Ectodermal cell (in vitro differentiated cells): ENCODE results near the gene CFAP70. TPM values are rescaled to one million over a fixed set of nuclear protein-coding genes. Genes with fewer than 3 reads are reported as not detected.
A peak's percentile ranks its signal among the peaks of the same experiment; 100 is the strongest.
"Not testable (repeated sequence)": the region's sequence is repeated elsewhere in the genome, so short reads cannot be mapped to it uniquely, and the experiment has no call there.

ENCODE experiments used
- H3K27ac ChIP-seq: 2 replicates; pipeline ENCODE4 v1.7.0; 2013; ENCODE audit warnings: mild to moderate bottlenecking, low read depth, low read length; ENCODE audit not compliant: insufficient read depth, poor library complexity, severe bottlenecking
- H3K27me3 ChIP-seq: 2 replicates; pipeline ENCODE4 v1.7.0; 2013; ENCODE audit warnings: mild to moderate bottlenecking, low read length; ENCODE audit not compliant: insufficient read depth, control insufficient read depth, poor library complexity, severe bottlenecking
- H3K36me3 ChIP-seq: one replicate; pipeline ENCODE4 v1.7.0; 2013; ENCODE audit warnings: low read length; ENCODE audit not compliant: control insufficient read depth, insufficient read depth
- H3K4me1 ChIP-seq: one replicate; pipeline ENCODE4 v1.7.0; 2013; ENCODE audit warnings: low read length; ENCODE audit not compliant: control insufficient read depth, insufficient read depth
- H3K4me3 ChIP-seq: 2 replicates; pipeline ENCODE4 v1.7.0; 2013; ENCODE audit warnings: low read depth, low read length, control low read depth; ENCODE audit not compliant: insufficient read depth
- H3K9me3 ChIP-seq: 2 replicates; pipeline ENCODE4 v1.7.0; 2013; ENCODE audit warnings: mild to moderate bottlenecking, low read length, moderate library complexity; ENCODE audit not compliant: control insufficient read depth
- WGBS, 2 experiments: methylation state at CpG; one replicate each; pipeline ENCODE4 v1.1.7; 2013; ENCODE audit warnings: missing lambda C conversion rate in 2 of 2; 5-methylcytosine and 5-hydroxymethylcytosine counted together
- polyA plus RNA-seq, 4 experiments: library from polyadenylated mRNA; stranded (reverse); fragments of 50-300 nt; gene quantifications; one replicate each; pipeline ENCODE4 v1.2.3, GENCODE V29; 2013

Gene CFAP70
- polyA plus RNA-seq (2013, experiment 1 of 4) = 1.3 TPM
- polyA plus RNA-seq (2013, experiment 2 of 4) = 2.2 TPM
- 0.85 TPM for polyA plus RNA-seq (2013, experiment 3 of 4)
- 1.7 TPM for polyA plus RNA-seq (2013, experiment 4 of 4)

GRCh38 chr10:73358331-73359279 lies at the start of gene CFAP70:
CFAP70 (minus strand) TSS chr10:73358864; CDS start chr10:73354796, 4,068 bp downstream.
- Histone ChIP-seq H3K9me3 (no peaks in the 10 kb centered on the region), H3K4me1 (no peaks in the 10 kb centered on the region), H3K27ac (no peak within 1 kb of the TSS), H3K4me3 (peak within 1 kb of the TSS; percentile 51), H3K27me3 (peaks cover 36% of the 10 kb centered on the region), H3K36me3 (no peaks in the 10 kb centered on the region)
- 4 to 7% methylated on average over 43 to 45 of the region's 45 CpGs for WGBS, 2 experiments

- Histone ChIP-seq H3K4me3 (no peak overlapping the region), H3K4me1 (peaks cover 2% of the 10 kb centered on the region), H3K36me3 (no peaks in the 10 kb centered on the region), H3K27ac (no peak overlapping the region), H3K9me3 (no peaks in the 10 kb centered on the region), H3K27me3 (no peaks in the 10 kb centered on the region)
- 85 to 95% methylated on average over 5 of the region's 5 CpGs for WGBS, 2 experiments
Observed at GRCh38 chr10:73408061-73408460, 49.4 kb upstream of the CFAP70 start.

GRCh38 chr10:73407495-73407894 lies 48.8 kb upstream of the CFAP70 start:
- no peak overlapping the region for H3K27ac ChIP-seq
- H3K36me3 ChIP-seq = no peaks in the 10 kb centered on the region
- H3K9me3 ChIP-seq = no peaks in the 10 kb centered on the region
- no peak overlapping the region for H3K4me3 ChIP-seq
- no peaks in the 10 kb centered on the region for H3K4me1 ChIP-seq
- H3K27me3 ChIP-seq = no peaks in the 10 kb centered on the region
- WGBS, 2 experiments = 100% methylated on average over 1 of the region's 1 CpG

- Histone ChIP-seq H3K4me1 (no peaks in the 10 kb centered on the region), H3K27ac (no peak overlapping the region), H3K36me3 (no peaks in the 10 kb centered on the region), H3K9me3 (no peaks in the 10 kb centered on the region), H3K27me3 (no peaks in the 10 kb centered on the region), H3K4me3 (no peak overlapping the region)
- 93 to 94% methylated on average over 5 of the region's 5 CpGs for WGBS, 2 experiments
Observed at GRCh38 chr10:73406846-73407245, 48.2 kb upstream of the CFAP70 start.

GRCh38 chr10:73405556-73405955 lies 46.9 kb upstream of the CFAP70 start:
- Histone ChIP-seq H3K27ac (no peak overlapping the region), H3K36me3 (no peaks in the 10 kb centered on the region), H3K4me1 (no peaks in the 10 kb centered on the region), H3K9me3 (no peaks in the 10 kb centered on the region), H3K27me3 (no peaks in the 10 kb centered on the region), H3K4me3 (no peak overlapping the region)
- 93 to 94% methylated on average over 3 of the region's 3 CpGs for WGBS, 2 experiments

- H3K4me1 ChIP-seq = no peaks in the 10 kb centered on the region
- 91 to 95% methylated on average over 9 of the region's 9 CpGs for WGBS, 2 experiments
Observed at GRCh38 chr10:73404690-73405089, 46.0 kb upstream of the CFAP70 start.

GRCh38 chr10:73401636-73402035 lies 43.0 kb upstream of the CFAP70 start:
- H3K4me3 ChIP-seq = no peak overlapping the region
- no peaks in the 10 kb centered on the region for H3K27me3 ChIP-seq
- 92 to 94% methylated on average over 6 of the region's 6 CpGs for WGBS, 2 experiments
- H3K4me1 ChIP-seq = no peaks in the 10 kb centered on the region
- no peaks in the 10 kb centered on the region for H3K9me3 ChIP-seq
- no peaks in the 10 kb centered on the region for H3K36me3 ChIP-seq
- H3K27ac ChIP-seq = no peak overlapping the region

More at GRCh38 chr10:73404690-73405089, 46.0 kb upstream of the CFAP70 start:
- Histone ChIP-seq H3K27ac (no peak overlapping the region), H3K9me3 (no peaks in the 10 kb centered on the region), H3K36me3 (no peaks in the 10 kb centered on the region), H3K4me3 (no peak overlapping the region), H3K27me3 (no peaks in the 10 kb centered on the region)

- H3K27ac ChIP-seq = no peak overlapping the region
- no peaks in the 10 kb centered on the region for H3K9me3 ChIP-seq
- H3K4me3 ChIP-seq = no peak overlapping the region
- H3K27me3 ChIP-seq = no peaks in the 10 kb centered on the region
- WGBS, 2 experiments = 92 to 95% methylated on average over 4 of the region's 4 CpGs
- peaks cover 3% of the 10 kb centered on the region for H3K36me3 ChIP-seq
- H3K4me1 ChIP-seq = no peaks in the 10 kb centered on the region
Observed at GRCh38 chr10:73399063-73399462, 40.4 kb upstream of the CFAP70 start.

- Histone ChIP-seq H3K4me3 (no peak overlapping the region), H3K27ac (no peak overlapping the region), H3K27me3 (no peaks in the 10 kb centered on the region), H3K4me1 (no peaks in the 10 kb centered on the region), H3K36me3 (peaks cover 3% of the 10 kb centered on the region), H3K9me3 (no peaks in the 10 kb centered on the region)
- 96 to 97% methylated on average over 4 to 6 of the region's 6 CpGs for WGBS, 2 experiments
Observed at GRCh38 chr10:73398024-73398423, 39.4 kb upstream of the CFAP70 start.

GRCh38 chr10:73394325-73394724 lies 35.7 kb upstream of the CFAP70 start:
- H3K27ac ChIP-seq, H3K27me3 ChIP-seq, H3K36me3 ChIP-seq, H3K4me3 ChIP-seq, H3K9me3 ChIP-seq, H3K4me1 ChIP-seq: not testable (repeated sequence)
- WGBS, 2 experiments = 85 to 97% methylated on average over 3 of the region's 4 CpGs
